MM.1S (cell line): Measurements from ENCODE around the gene GRHL3.

Source experiments
- DNase-seq: peaks from one replicate; pipeline ENCODE4 v3.0.0-alpha.2; 2015
- H2AFZ ChIP-seq: fragments of 300-600 bp; sonication (generic); 2 replicates; pipeline ENCODE4 v1.6.0; 2016; ENCODE audit warnings: antibody characterized with exemption, low read length
- H3F3A ChIP-seq: fragments of 300-600 bp; sonication (generic); 2 replicates; pipeline ENCODE4 v1.6.1; 2016; ENCODE audit warnings: mild to moderate bottlenecking, antibody characterized with exemption, low read length, moderate library complexity, mixed read lengths; ENCODE audit not compliant: insufficient read depth
- H3K27ac ChIP-seq: fragments of 300-600 bp; sonication (generic); 2 replicates; pipeline ENCODE4 v1.5.1; 2016; ENCODE audit warnings: mild to moderate bottlenecking, low read length
- H3K27me3 ChIP-seq: fragments of 300-600 bp; sonication (generic); replicated peaks from 2 replicates; pipeline ENCODE4 v1.6.0; 2016; ENCODE audit warnings: low read length; ENCODE audit not compliant: insufficient read depth
- H3K36me3 ChIP-seq: fragments of 300-600 bp; sonication (generic); replicated peaks from 2 replicates; pipeline ENCODE4 v1.6.1; 2016; ENCODE audit warnings: mild to moderate bottlenecking, low read length, mixed read lengths; ENCODE audit not compliant: insufficient read depth
- H3K4me1 ChIP-seq: fragments of 300-600 bp; sonication (generic); 2 replicates; pipeline ENCODE4 v1.6.1; 2016; ENCODE audit warnings: low read length, mixed read lengths
- H3K4me2 ChIP-seq: fragments of 300-600 bp; sonication (generic); 2 replicates; pipeline ENCODE4 v1.6.0; 2016; ENCODE audit warnings: low read depth, low read length
- H3K4me3 ChIP-seq: fragments of 300-600 bp; sonication (generic); 2 replicates; pipeline ENCODE4 v1.5.1; 2016; ENCODE audit warnings: low read length, mixed read lengths
- H3K79me2 ChIP-seq: fragments of 300-600 bp; sonication (generic); 2 replicates; pipeline ENCODE4 v1.6.1; 2016; ENCODE audit warnings: mixed run types, low read length, mixed read lengths
- H3K9ac ChIP-seq: fragments of 300-600 bp; sonication (generic); 2 replicates; pipeline ENCODE4 v1.6.1; 2016; ENCODE audit warnings: low read length, mixed read lengths
- H3K9me2 ChIP-seq: fragments of 300-600 bp; sonication (generic); replicated peaks from 2 replicates; pipeline ENCODE4 v1.6.1; 2016; ENCODE audit warnings: mild to moderate bottlenecking, low read length, mixed read lengths; ENCODE audit not compliant: insufficient read depth
- H3K9me3 ChIP-seq: fragments of 300-600 bp; sonication (generic); replicated peaks from 2 replicates; pipeline ENCODE4 v1.6.1; 2016; ENCODE audit warnings: mild to moderate bottlenecking, low read length, mixed read lengths; ENCODE audit not compliant: insufficient read depth
- H4K20me1 ChIP-seq: fragments of 300-600 bp; sonication (generic); 2 replicates; pipeline ENCODE4 v1.6.1; 2016; ENCODE audit warnings: mild to moderate bottlenecking, low read length, moderate library complexity, mixed read lengths; ENCODE audit not compliant: insufficient read depth
- CTCF ChIP-seq: fragments of 300-600 bp; sonication (generic); IDR thresholded peaks from 2 replicates; pipeline ENCODE4 v1.5.1; 2016; ENCODE audit warnings: antibody characterized with exemption, low read length, mixed read lengths
- EZH2 ChIP-seq: fragments of 300-600 bp; sonication (generic); optimal IDR thresholded peaks from 2 replicates; pipeline ENCODE3; 2017; ENCODE audit warnings: low read depth, mild to moderate bottlenecking, antibody characterized with exemption, low read length, mixed read lengths
- EZH2phosphoT487 ChIP-seq: fragments of 300-600 bp; sonication (generic); IDR thresholded peaks from 2 replicates; pipeline ENCODE4 v1.6.1; 2018; ENCODE audit warnings: antibody characterized with exemption, low read length

The GRHL3 gene

GRCh38 chr1:24315391-24315790 lies 3.8 kb upstream of the GRHL3 start:
- peaks cover 10% of the 10 kb centered on the region for H3K79me2 ChIP-seq
- no peaks in the 10 kb centered on the region for H3K36me3 ChIP-seq
- DNase-seq = no peak
- no peak overlapping the region for H3K9ac ChIP-seq
- TF ChIP-seq CTCF = no peak
- no peak for TF ChIP-seq EZH2phosphoT487
- TF ChIP-seq EZH2 = no peak
- no peaks in the 10 kb centered on the region for H4K20me1 ChIP-seq
- no peaks in the 10 kb centered on the region for H3K9me2 ChIP-seq
- H3K27me3 ChIP-seq = no peaks in the 10 kb centered on the region
- H3F3A ChIP-seq = peaks cover 26% of the 10 kb centered on the region
- H3K9me3 ChIP-seq = no peaks in the 10 kb centered on the region
- peaks cover 14% of the 10 kb centered on the region for H3K4me1 ChIP-seq
- H3K27ac ChIP-seq = no peak overlapping the region
- H2AFZ ChIP-seq = no peak overlapping the region
- no peak overlapping the region for H3K4me3 ChIP-seq
- H3K4me2 ChIP-seq = no peak overlapping the region

DNA sequence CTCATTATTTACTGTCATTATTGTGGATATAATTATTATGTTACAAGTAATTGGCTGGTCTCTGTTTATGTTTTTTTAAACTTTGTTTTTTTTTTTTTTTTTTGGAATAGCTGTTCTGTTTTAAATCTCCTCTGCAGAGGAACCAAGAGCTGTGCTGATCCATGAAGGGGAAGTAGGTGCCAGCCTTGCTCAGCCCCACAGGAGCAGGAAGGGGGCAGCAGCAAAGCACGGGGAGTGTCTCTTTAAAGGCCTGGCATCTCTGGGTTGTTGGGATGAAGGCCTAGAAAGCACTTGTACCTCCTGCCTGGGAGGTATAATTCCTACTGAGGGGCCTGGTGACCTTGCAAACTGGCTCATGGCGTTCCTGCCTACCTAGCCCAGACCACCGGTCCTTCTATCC lies 2.5 kb upstream of the GRHL3 start:
- peaks cover 39% of the 10 kb centered on the region for H3F3A ChIP-seq
- H3K4me2 ChIP-seq = no peak overlapping the region
- no peaks in the 10 kb centered on the region for H3K27me3 ChIP-seq
- no peaks in the 10 kb centered on the region for H3K36me3 ChIP-seq
- no peak overlapping the region for H3K9ac ChIP-seq
- peaks cover 22% of the 10 kb centered on the region for H3K79me2 ChIP-seq
- no peaks in the 10 kb centered on the region for H3K9me3 ChIP-seq
- H3K4me1 ChIP-seq = peaks cover 23% of the 10 kb centered on the region
- no peak overlapping the region for H2AFZ ChIP-seq
- TF ChIP-seq CTCF (no peak), EZH2 (no peak), EZH2phosphoT487 (no peak)
- no peak overlapping the region for H3K27ac ChIP-seq
- H3K9me2 ChIP-seq = no peaks in the 10 kb centered on the region
- DNase-seq = no peak
- H4K20me1 ChIP-seq = no peaks in the 10 kb centered on the region
- no peak overlapping the region for H3K4me3 ChIP-seq

- Histone ChIP-seq H4K20me1 (no peaks in the 10 kb centered on the region), H3K79me2 (peaks cover 22% of the 10 kb centered on the region), H2AFZ (no peak overlapping the region), H3K27ac (no peak overlapping the region), H3K9me3 (no peaks in the 10 kb centered on the region), H3K36me3 (no peaks in the 10 kb centered on the region), H3K4me3 (no peak overlapping the region), H3K9ac (no peak overlapping the region), H3K27me3 (no peaks in the 10 kb centered on the region), H3F3A (peaks cover 42% of the 10 kb centered on the region), H3K4me1 (peaks cover 23% of the 10 kb centered on the region), H3K9me2 (no peaks in the 10 kb centered on the region), H3K4me2 (no peak overlapping the region)
- TF ChIP-seq EZH2phosphoT487 = no peak
- DNase-seq = no peak
These were observed 2.1 kb upstream of the GRHL3 start for GRCh38 chr1:24317081-24317480.

DNA sequence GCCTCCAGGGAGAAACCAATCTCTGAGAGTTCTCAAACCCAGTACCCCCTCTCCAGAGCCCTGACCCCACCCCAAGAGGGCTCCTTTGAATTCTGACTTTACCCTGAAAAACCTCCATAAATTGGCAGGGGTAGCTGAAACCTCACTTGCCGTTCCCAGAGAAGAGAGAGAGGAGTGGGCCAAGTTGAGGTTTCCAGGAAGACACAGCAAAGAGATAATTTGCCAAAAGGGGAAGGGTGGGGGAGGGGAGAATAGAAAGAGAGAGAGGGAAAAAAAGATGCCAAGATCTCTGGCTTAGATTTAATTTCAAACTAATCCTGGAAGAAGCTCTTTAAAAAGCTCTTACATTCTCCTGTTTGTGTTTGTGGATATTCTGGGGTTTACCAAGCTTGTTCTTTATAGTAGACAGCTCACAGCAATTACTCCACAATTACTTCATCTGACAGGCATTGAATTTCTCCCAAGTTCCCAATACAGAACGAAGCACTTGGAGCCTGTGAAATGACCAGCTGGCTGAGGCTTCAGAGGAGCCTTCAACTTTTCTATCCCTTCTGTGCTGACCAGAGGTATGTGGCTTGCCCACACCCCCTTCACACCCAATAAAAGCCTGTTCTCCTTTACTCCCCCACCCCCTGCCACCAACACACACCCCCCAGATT lies 1.1 kb upstream of the GRHL3 start:
- peaks cover 27% of the 10 kb centered on the region for H3K4me1 ChIP-seq
- no peaks in the 10 kb centered on the region for H3K9me2 ChIP-seq
- no peak overlapping the region for H2AFZ ChIP-seq
- H3K79me2 ChIP-seq = peaks cover 28% of the 10 kb centered on the region
- no peaks in the 10 kb centered on the region for H3K27me3 ChIP-seq
- no peak overlapping the region for H3K9ac ChIP-seq
- H3F3A ChIP-seq = peaks cover 52% of the 10 kb centered on the region
- no peaks in the 10 kb centered on the region for H3K36me3 ChIP-seq
- no peak for TF ChIP-seq CTCF
- TF ChIP-seq EZH2phosphoT487 = no peak
- TF ChIP-seq EZH2 = no peak
- no peaks in the 10 kb centered on the region for H4K20me1 ChIP-seq
- no peaks in the 10 kb centered on the region for H3K9me3 ChIP-seq
- H3K4me3 ChIP-seq = no peak overlapping the region
- no peak overlapping the region for H3K4me2 ChIP-seq
- no peak for DNase-seq
- no peak overlapping the region for H3K27ac ChIP-seq
